ENCODE data around the gene AP5S1.

AP5S1 gene

DNA sequence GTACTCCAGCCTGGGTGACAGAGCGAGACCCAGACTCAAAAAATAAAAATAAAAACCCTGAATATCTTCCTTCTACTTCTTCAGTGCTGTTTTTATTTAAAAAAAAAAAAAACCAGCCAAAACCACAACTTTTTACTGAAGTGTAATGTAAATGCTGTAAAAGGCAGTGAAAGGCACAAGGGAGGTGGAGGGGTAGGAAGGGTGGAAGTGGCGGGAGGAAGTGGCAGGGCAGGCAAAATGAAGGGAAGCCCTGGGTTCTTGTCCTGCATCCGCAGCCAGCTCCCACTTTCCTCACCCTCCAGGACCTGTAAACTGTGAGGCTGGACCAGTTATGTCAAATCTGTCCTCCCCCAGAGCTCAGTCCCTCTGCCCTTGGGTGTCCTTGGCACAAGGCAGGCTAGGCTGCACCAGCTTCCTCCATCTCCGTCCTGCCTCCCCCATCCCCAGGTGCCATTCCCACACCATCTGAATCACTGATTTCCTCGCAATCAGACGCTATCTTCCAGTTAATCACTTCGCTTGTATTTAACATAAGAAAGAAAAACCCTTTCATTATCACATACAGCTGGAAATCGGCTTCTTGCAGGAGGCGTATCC lies 55.1 kb downstream of the AP5S1 start:
- DNase-seq (ENCODE audit: low spot score) = no peak

DNA sequence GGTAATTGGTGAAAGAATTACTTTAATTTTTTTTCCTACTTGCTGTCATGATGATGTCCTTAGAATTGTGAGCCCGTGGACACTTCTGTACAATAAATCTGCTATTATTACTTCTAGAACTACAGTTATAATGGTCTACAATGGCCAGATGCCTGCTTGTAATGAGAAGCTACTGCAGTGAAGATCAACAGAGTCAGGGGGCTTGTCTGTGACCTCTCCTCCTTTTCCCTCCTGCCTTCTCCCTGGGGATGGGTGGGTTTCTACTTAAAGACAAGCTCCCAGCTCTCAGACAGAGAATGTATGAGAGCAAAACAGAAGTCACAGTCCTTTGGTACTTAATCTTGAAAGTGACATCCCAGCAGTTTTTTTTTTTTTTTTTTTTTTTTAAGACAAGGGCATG lies 55.7 kb downstream of the AP5S1 start:
- no peak for DNase-seq (ENCODE audit: low spot score)

DNA sequence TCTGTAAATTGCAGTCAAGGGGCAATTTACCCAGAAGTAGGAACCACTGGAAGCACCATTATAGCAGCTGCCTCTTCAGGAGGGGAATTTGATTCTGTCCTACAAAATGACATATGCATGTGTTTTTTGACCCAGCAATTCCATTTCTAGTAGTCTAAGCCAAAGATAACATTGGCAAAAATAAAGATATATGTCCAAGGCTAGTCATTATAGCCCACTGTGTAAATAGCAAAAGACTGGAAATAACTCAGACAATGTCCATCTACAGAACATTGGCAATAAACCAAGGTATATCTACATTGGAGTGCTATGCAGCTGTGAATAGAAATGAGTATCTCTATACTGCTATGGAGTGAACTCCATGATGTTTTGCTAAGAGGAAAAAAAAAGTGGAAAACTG lies 56.3 kb downstream of the AP5S1 start:
- no peak for DNase-seq (ENCODE audit: low spot score)

Data from SW480 (cell line).